ENCODE results near the gene TMCO6. TPM values are rescaled to one million over a fixed set of nuclear protein-coding genes. Genes with fewer than 3 reads are reported as not detected.
"Not testable (repeated sequence)": the region's sequence is repeated elsewhere in the genome, so short reads cannot be mapped to it uniquely, and the experiment has no call there.

Gene TMCO6
- total RNA-seq, 1 donor from 2014 or later = 10.4 TPM

DNA sequence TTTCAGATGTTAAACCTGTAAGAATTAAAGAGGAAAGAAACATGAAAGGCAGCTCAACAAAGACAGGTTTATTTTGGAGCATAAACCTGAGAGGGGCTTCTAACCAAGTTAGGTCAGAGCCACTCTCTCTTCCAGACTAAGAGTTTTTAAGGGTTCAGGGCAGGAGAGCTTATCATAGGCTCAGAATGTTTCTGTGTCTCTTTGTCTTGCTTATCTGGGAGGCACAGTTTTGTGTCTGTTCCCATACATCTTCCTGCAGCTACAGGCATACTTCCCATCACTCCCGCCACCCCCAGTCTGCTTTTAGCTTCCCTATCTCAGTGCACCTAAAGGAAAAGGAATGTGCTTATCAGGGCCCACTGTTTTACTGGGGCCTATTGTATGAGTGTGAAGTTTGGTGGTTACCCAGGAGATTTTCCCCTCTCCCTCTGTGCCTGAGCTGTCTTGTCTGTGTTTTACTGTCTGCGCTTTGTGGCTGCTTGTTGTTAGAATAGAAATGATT lies 28.2 kb upstream of the TMCO6 start:
- Mint-ChIP-seq H3K9me3 (ENCODE audit: unreplicated experiment) (no peaks in the 10 kb centered on the region), H3K27me3 (ENCODE audit: unreplicated experiment) (peaks cover 26% of the 10 kb centered on the region), H3K36me3 (ENCODE audit: unreplicated experiment) (no peaks in the 10 kb centered on the region), H3K4me1 (ENCODE audit: unreplicated experiment) (no peaks in the 10 kb centered on the region), H3K27ac (ENCODE audit: unreplicated experiment) (no peak overlapping the region), H3K4me3 (ENCODE audit: unreplicated experiment) (no peak overlapping the region)
- TF ChIP-seq, protein P1, sequence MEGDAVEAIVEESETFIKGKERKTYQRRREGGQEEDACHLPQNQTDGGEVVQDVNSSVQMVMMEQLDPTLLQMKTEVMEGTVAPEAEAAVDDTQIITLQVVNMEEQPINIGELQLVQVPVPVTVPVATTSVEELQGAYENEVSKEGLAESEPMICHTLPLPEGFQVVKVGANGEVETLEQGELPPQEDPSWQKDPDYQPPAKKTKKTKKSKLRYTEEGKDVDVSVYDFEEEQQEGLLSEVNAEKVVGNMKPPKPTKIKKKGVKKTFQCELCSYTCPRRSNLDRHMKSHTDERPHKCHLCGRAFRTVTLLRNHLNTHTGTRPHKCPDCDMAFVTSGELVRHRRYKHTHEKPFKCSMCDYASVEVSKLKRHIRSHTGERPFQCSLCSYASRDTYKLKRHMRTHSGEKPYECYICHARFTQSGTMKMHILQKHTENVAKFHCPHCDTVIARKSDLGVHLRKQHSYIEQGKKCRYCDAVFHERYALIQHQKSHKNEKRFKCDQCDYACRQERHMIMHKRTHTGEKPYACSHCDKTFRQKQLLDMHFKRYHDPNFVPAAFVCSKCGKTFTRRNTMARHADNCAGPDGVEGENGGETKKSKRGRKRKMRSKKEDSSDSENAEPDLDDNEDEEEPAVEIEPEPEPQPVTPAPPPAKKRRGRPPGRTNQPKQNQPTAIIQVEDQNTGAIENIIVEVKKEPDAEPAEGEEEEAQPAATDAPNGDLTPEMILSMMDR (IDR thresholded peaks at IDR 0.05) = no peak
- DNase-seq (ENCODE audit: extremely low spot score, unreplicated experiment) = no peak

DNA sequence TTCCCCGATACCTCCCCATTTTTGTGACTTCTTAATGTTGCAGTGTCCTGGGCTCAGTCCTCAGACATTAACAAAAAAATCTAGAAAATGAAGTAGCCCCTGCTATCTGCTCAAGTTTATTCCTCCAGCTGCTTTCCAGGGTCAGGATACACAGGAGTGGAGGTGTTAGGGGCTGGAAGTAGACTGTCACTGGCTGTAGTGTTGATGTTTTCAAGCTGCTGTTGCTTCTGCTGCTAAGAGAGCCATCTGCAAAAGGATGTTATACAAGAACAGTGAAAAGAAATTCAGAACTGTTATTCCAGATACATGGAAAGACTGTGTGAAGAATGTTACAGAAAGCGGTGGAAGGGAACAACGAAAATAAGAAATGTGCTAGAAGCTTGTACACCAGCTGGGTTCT lies 16.9 kb upstream of the TMCO6 start:
- peaks cover 38% of the 10 kb centered on the region for H3K27me3 Mint-ChIP-seq (ENCODE audit: unreplicated experiment)
- no peaks in the 10 kb centered on the region for H3K9me3 Mint-ChIP-seq (ENCODE audit: unreplicated experiment)
- no peak for DNase-seq (ENCODE audit: extremely low spot score, unreplicated experiment)
- H3K4me3 Mint-ChIP-seq (ENCODE audit: unreplicated experiment) = no peak overlapping the region
- TF ChIP-seq, protein P1 (IDR thresholded peaks at IDR 0.05) = no peak
- H3K4me1 Mint-ChIP-seq (ENCODE audit: unreplicated experiment) = no peaks in the 10 kb centered on the region
- no peaks in the 10 kb centered on the region for H3K36me3 Mint-ChIP-seq (ENCODE audit: unreplicated experiment)
- no peak overlapping the region for H3K27ac Mint-ChIP-seq (ENCODE audit: unreplicated experiment)

DNA sequence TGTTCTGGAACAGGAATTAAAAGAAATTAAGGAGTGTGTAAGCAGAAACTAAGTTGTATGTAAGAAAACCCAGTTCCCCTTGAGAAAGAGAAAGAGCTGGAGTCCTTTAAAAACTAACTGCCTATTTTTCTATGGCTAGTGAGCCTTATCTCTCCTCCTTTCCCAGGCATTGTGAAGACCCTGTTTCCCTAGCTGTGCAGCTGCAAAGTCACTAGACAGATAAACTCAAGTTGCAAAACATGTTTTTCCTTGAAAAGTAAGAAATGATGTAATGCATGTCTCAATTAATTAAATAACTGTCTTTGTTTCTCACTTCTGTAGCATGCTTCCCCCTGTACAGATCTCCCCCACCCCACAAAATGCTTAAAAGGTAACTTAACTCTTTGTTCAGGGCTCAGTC lies 16.2 kb upstream of the TMCO6 start:
- peaks cover 34% of the 10 kb centered on the region for H3K27me3 Mint-ChIP-seq (ENCODE audit: unreplicated experiment)
- H3K4me1 Mint-ChIP-seq (ENCODE audit: unreplicated experiment) = not testable (repeated sequence)

DNA sequence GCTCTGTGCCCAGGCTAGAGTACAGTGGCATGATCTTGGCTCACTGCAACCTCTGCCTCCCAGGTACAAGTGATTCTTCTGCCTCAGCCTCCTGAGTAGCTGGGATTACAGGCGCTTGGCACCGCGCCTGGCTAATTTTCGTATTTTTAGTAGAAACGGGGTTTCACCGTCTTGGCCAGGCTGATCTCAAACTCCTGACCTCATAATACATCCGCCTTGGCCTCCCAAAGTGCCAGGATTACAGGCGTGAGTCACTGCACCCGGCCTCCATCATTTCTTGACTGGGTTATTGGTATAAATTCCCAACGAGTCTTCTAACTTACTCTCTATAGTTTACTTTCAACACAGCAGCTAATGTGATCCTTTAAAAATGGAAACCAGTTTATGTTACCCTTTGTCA lies 14.4 kb upstream of the TMCO6 start:
- not testable (repeated sequence) for H3K27ac Mint-ChIP-seq (ENCODE audit: unreplicated experiment); H3K36me3 Mint-ChIP-seq (ENCODE audit: unreplicated experiment); H3K4me1 Mint-ChIP-seq (ENCODE audit: unreplicated experiment); H3K4me3 Mint-ChIP-seq (ENCODE audit: unreplicated experiment); H3K9me3 Mint-ChIP-seq (ENCODE audit: unreplicated experiment)
- peak; percentile 63 for DNase-seq (ENCODE audit: extremely low spot score, unreplicated experiment)
- H3K27me3 Mint-ChIP-seq (ENCODE audit: unreplicated experiment) = peaks cover 18% of the 10 kb centered on the region

More for the DNA sequence above, 16.2 kb upstream of the TMCO6 start:
- H3K4me3 Mint-ChIP-seq (ENCODE audit: unreplicated experiment); H3K27ac Mint-ChIP-seq (ENCODE audit: unreplicated experiment); H3K9me3 Mint-ChIP-seq (ENCODE audit: unreplicated experiment); H3K36me3 Mint-ChIP-seq (ENCODE audit: unreplicated experiment); DNase-seq (ENCODE audit: extremely low spot score, unreplicated experiment): not testable (repeated sequence)

DNA sequence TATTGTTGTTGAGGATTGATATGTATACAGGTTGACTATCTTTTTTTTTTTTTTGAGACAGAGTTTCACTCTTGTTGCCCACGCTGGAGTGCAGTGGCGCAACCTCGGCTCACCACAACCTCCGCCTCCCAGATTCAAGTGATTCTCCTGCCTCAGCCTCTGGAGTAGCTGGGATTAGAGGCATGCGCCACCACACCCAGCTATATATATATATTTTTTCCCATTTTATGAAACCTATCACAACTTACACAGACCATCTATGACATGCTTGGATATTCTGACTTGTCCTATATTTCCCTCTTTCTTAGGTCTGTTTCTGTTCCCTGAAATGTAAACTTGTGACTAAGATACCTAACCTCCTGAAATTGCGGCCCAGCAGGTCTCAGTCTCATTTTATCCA lies 11.3 kb upstream of the TMCO6 start:
- Mint-ChIP-seq H3K27me3 (ENCODE audit: unreplicated experiment) (peaks cover 5% of the 10 kb centered on the region), H3K27ac (ENCODE audit: unreplicated experiment) (no peak overlapping the region), H3K36me3 (ENCODE audit: unreplicated experiment) (no peaks in the 10 kb centered on the region), H3K4me3 (ENCODE audit: unreplicated experiment) (no peak overlapping the region), H3K9me3 (ENCODE audit: unreplicated experiment) (no peaks in the 10 kb centered on the region), H3K4me1 (ENCODE audit: unreplicated experiment) (no peaks in the 10 kb centered on the region)
- TF ChIP-seq, protein P1 (IDR thresholded peaks at IDR 0.05) = no peak
- DNase-seq (ENCODE audit: extremely low spot score, unreplicated experiment) = peak; percentile 3

DNA sequence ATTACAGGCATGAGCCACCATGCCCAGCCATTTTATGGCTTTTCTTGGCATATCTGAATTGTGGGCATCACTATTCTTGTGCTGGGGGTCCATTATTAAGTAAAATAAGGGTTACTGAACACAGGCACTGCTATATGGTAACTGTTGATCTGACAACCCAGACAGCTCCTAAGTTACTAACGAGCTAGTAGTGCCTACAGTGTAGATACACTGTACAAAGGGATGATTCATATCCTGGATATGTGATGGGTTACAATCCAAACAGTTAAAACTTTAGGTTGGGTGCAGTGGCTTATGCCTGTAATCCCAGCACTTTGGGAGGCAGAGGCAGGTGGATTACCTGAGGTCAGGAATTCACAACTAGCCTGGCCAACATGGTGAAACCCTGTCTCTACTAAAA lies 10.5 kb upstream of the TMCO6 start:
- Mint-ChIP-seq H3K9me3 (ENCODE audit: unreplicated experiment) (no peaks in the 10 kb centered on the region), H3K4me1 (ENCODE audit: unreplicated experiment) (no peaks in the 10 kb centered on the region), H3K36me3 (ENCODE audit: unreplicated experiment) (no peaks in the 10 kb centered on the region), H3K4me3 (ENCODE audit: unreplicated experiment) (no peak overlapping the region), H3K27ac (ENCODE audit: unreplicated experiment) (no peak overlapping the region), H3K27me3 (ENCODE audit: unreplicated experiment) (peaks cover 5% of the 10 kb centered on the region)
- peak; percentile 23 for DNase-seq (ENCODE audit: extremely low spot score, unreplicated experiment)
- TF ChIP-seq, protein P1 (IDR thresholded peaks at IDR 0.05) = no peak
